ENCODE results near the gene NUBP1.

Gene NUBP1

GRCh38 chr16:10805334-10805733, 61.7 kb downstream of the NUBP1 start:
- no peak for DNase-seq
- TF ChIP-seq POLR2A (IDR thresholded peaks at IDR 0.05; ENCODE audit: low read length): no peak
- no peak for TF ChIP-seq GATA1 (IDR thresholded peaks at IDR 0.05; ENCODE audit: low read depth, low read length)

- no peak for DNase-seq
- TF ChIP-seq GATA1 (IDR thresholded peaks at IDR 0.05; ENCODE audit: low read depth, low read length) (no peak), POLR2A (IDR thresholded peaks at IDR 0.05; ENCODE audit: low read length) (no peak)
Observed at GRCh38 chr16:10806698-10807097, 63.1 kb downstream of the NUBP1 start.

GRCh38 chr16:10808218-10808617, 64.6 kb downstream of the NUBP1 start:
- DNase-seq: no peak
- TF ChIP-seq GATA1 (IDR thresholded peaks at IDR 0.05; ENCODE audit: low read depth, low read length) (no peak), POLR2A (IDR thresholded peaks at IDR 0.05; ENCODE audit: low read length) (no peak)

- TF ChIP-seq GATA1 (IDR thresholded peaks at IDR 0.05; ENCODE audit: low read depth, low read length): no peak
- no peak for TF ChIP-seq POLR2A (IDR thresholded peaks at IDR 0.05; ENCODE audit: low read length)
Observed at GRCh38 chr16:10808850-10809249, 65.2 kb downstream of the NUBP1 start.

GRCh38 chr16:10809706-10810105, 66.1 kb downstream of the NUBP1 start:
- TF ChIP-seq POLR2A (IDR thresholded peaks at IDR 0.05; ENCODE audit: low read length) (no peak), GATA1 (IDR thresholded peaks at IDR 0.05; ENCODE audit: low read depth, low read length) (no peak)
- no peak for DNase-seq

More at GRCh38 chr16:10808850-10809249, 65.2 kb downstream of the NUBP1 start:
- no peak for DNase-seq

- TF ChIP-seq GATA1 (IDR thresholded peaks at IDR 0.05; ENCODE audit: low read depth, low read length) (no peak), POLR2A (IDR thresholded peaks at IDR 0.05; ENCODE audit: low read length) (no peak)
- DNase-seq: no peak
Observed at GRCh38 chr16:10812312-10813098, 68.9 kb downstream of the NUBP1 start.

GRCh38 chr16:10813099-10813455, 69.4 kb downstream of the NUBP1 start:
- TF ChIP-seq POLR2A (IDR thresholded peaks at IDR 0.05; ENCODE audit: low read length) (no peak), GATA1 (IDR thresholded peaks at IDR 0.05; ENCODE audit: low read depth, low read length) (no peak)
- DNase-seq: no peak

GRCh38 chr16:10817514-10817913, 73.9 kb downstream of the NUBP1 start:
- no peak for DNase-seq
- no peak for TF ChIP-seq POLR2A (IDR thresholded peaks at IDR 0.05; ENCODE audit: low read length)
- no peak for TF ChIP-seq GATA1 (IDR thresholded peaks at IDR 0.05; ENCODE audit: low read depth, low read length)

GRCh38 chr16:10817963-10818941, 74.6 kb downstream of the NUBP1 start, which contains the start of gene TVP23A:
TSS of gene TVP23A (minus strand) at chr16:10818794. CDS start at chr16:10818493, 301 bp downstream.
- DNase-seq: no peak
- TF ChIP-seq POLR2A (IDR thresholded peaks at IDR 0.05; ENCODE audit: low read length): no peak
- TF ChIP-seq GATA1 (IDR thresholded peaks at IDR 0.05; ENCODE audit: low read depth, low read length): no peak
